Keratinocyte (primary cell): ENCODE results near the gene DHX58. TPM values are rescaled to one million over a fixed set of nuclear protein-coding genes. Genes with fewer than 3 reads are reported as not detected.
A peak's percentile ranks its signal among the peaks of the same experiment; 100 is the strongest.

Experiments used
- DNase-seq: peaks from one replicate; pipeline ENCODE4 v3.0.0-alpha.2; 2011; ENCODE audit warnings: low read depth, missing footprints, low spot score
- FAIRE-seq: peaks from 2 replicates; lab custom pipeline; 2011; peaks lifted over from hg19 to GRCh38; lab: Jason Lieb, UNC
- H2AFZ ChIP-seq: 2 replicates; pipeline ENCODE4 v1.6.0; 2012; ENCODE audit warnings: low read length, control low read depth, inconsistent platforms; ENCODE audit not compliant: control insufficient read depth
- H3K27ac ChIP-seq: 2 replicates; pipeline ENCODE4 v1.5.1; 2011; ENCODE audit warnings: low read length; ENCODE audit not compliant: control insufficient read depth, insufficient read depth
- H3K27me3 ChIP-seq: 3 replicates; pipeline ENCODE4 v1.6.0; 2011; ENCODE audit warnings: low read length; ENCODE audit not compliant: control insufficient read depth, insufficient read depth; ENCODE audit errors: extremely low read depth
- H3K36me3 ChIP-seq, 2 experiments: 2 replicates in 1 of 2; 3 replicates in 1 of 2; pipeline ENCODE4 v1.5.1; 2011; ENCODE audit warnings: low read length in 2 of 2, mild to moderate bottlenecking in 1 of 2; ENCODE audit not compliant: control insufficient read depth in 2 of 2, insufficient read depth in 2 of 2; ENCODE audit errors: extremely low read depth in 1 of 2
- H3K4me1 ChIP-seq: 3 replicates; pipeline ENCODE4 v1.5.1; 2011; ENCODE audit warnings: low read length; ENCODE audit not compliant: control insufficient read depth, insufficient read depth; ENCODE audit errors: extremely low read depth
- H3K4me2 ChIP-seq: 3 replicates; pipeline ENCODE4 v1.6.0; 2011; ENCODE audit warnings: low read depth, low read length; ENCODE audit not compliant: control insufficient read depth, insufficient read depth; ENCODE audit errors: extremely low read depth
- H3K4me3 ChIP-seq, 3 experiments: fragments of 200-600 bp in 1 of 3; sonication (generic) in 1 of 3; 2 replicates in 2 of 3; 3 replicates in 1 of 3; pipeline ENCODE4 v1.5.1; 2011 to 2016; ENCODE audit warnings: low read length in 3 of 3, mild to moderate bottlenecking in 3 of 3, control low read depth in 2 of 3, inconsistent platforms in 1 of 3, low read depth in 1 of 3, mixed read lengths in 1 of 3, mixed run types in 1 of 3, moderate library complexity in 1 of 3; ENCODE audit not compliant: control insufficient read depth in 2 of 3, insufficient read depth in 2 of 3; ENCODE audit errors: extremely low read depth in 1 of 3
- H3K79me2 ChIP-seq: 2 replicates; pipeline ENCODE4 v1.6.0; 2012; ENCODE audit warnings: low read length; ENCODE audit not compliant: control insufficient read depth, insufficient read depth
- H3K9ac ChIP-seq: 3 replicates; pipeline ENCODE4 v1.6.0; 2011; ENCODE audit warnings: low read length; ENCODE audit not compliant: control insufficient read depth, insufficient read depth; ENCODE audit errors: extremely low read depth
- H3K9me1 ChIP-seq: 3 replicates; pipeline ENCODE4 v1.6.0; 2011; ENCODE audit warnings: low read length; ENCODE audit not compliant: control insufficient read depth, insufficient read depth; ENCODE audit errors: extremely low read depth
- H3K9me3 ChIP-seq: 2 replicates; pipeline ENCODE4 v1.5.1; 2012; ENCODE audit warnings: low read depth, low read length; ENCODE audit not compliant: control insufficient read depth
- H4K20me1 ChIP-seq: 3 replicates; pipeline ENCODE4 v1.6.0; 2011; ENCODE audit warnings: low read length; ENCODE audit not compliant: control insufficient read depth, insufficient read depth; ENCODE audit errors: extremely low read depth
- EZH2 ChIP-seq: IDR thresholded peaks from one replicate; pipeline ENCODE4 v1.6.1; 2012; ENCODE audit warnings: inconsistent platforms, mild to moderate bottlenecking, low read length, moderate library complexity
- dilution Hi-C: fragments of 300-500 bp; cut with MboI; formaldehyde crosslinking; loops from one replicate; pipeline ENCODE4 v1.7.0; 2020; ENCODE audit warnings: low sequenced_read_pairs; ENCODE audit not compliant: extremely low pct_ligation_motif_present
- polyA plus RNA-seq, 5 experiments: library from polyadenylated mRNA; depleted of rRNA in 3 of 5; stranded (reverse) in 3 of 5; stranded (forward) in 1 of 5; unstranded in 1 of 5; fragments of >200 nt; gene quantifications; 1 replicate in 1 of 5; 2 replicates in 3 of 5; 3 replicates in 1 of 5; pipeline versions ENCODE4 v1.2.1 to v1.2.3, GENCODE V29; 2011 to 2012; ENCODE audit warnings: missing spikeins in 2 of 5, low read depth in 1 of 5, low replicate concordance in 1 of 5
- TF ChIP-seq, protein P1 (sequence below), 3 experiments: IDR thresholded peaks in 1 of 3; conservative IDR thresholded peaks in 1 of 3; optimal IDR thresholded peaks in 1 of 3; 2 replicates in 2 of 3; 3 replicates in 1 of 3; pipeline versions ENCODE3 to v1.5.1; 2011; ENCODE audit warnings: low read length in 3 of 3, mild to moderate bottlenecking in 3 of 3, moderate library complexity in 2 of 3, control low read depth in 1 of 3, inconsistent platforms in 1 of 3; ENCODE audit not compliant: insufficient read depth in 2 of 3; ENCODE audit errors: extremely low read depth in 1 of 3

The DHX58 gene
- polyA plus RNA-seq, 1 donor (not counting 4 experiments of a cell fraction or from before 2014, with no cell fraction given): 5.2 TPM

DNA sequence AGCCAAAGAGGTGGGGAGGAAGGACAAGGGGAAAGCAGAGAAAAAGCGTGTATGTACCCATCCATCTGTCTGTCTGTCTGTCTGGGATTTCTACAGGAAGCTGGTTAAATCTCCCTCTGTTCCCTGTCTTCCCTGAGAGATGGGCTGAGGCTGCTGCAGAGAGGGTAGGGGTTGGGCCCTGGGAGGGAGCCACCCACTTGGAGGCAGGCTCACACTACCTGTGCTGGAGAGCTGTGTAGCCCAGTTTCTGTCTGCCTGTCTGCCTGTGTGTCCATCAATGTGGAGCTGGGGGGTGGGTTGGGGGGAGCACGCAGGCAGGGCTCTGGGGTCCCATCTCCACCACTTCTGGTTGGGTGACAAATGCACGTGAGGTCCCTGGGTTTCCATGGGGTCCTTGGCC is 43.5 kb downstream of the DHX58 start:
- H3K79me2 ChIP-seq: no peaks in the 10 kb centered on the region
- H3K4me3 ChIP-seq: no peak overlapping the region
- no peak overlapping the region for H3K27ac ChIP-seq
- H3K4me2 ChIP-seq: no peak overlapping the region
- no peaks in the 10 kb centered on the region for H3K36me3 ChIP-seq
- no peaks in the 10 kb centered on the region for H3K9me3 ChIP-seq
- no peak overlapping the region for H3K9ac ChIP-seq
- DNase-seq (no peak), FAIRE-seq (no peak)
- TF ChIP-seq EZH2: no peak
- TF ChIP-seq, protein P1, sequence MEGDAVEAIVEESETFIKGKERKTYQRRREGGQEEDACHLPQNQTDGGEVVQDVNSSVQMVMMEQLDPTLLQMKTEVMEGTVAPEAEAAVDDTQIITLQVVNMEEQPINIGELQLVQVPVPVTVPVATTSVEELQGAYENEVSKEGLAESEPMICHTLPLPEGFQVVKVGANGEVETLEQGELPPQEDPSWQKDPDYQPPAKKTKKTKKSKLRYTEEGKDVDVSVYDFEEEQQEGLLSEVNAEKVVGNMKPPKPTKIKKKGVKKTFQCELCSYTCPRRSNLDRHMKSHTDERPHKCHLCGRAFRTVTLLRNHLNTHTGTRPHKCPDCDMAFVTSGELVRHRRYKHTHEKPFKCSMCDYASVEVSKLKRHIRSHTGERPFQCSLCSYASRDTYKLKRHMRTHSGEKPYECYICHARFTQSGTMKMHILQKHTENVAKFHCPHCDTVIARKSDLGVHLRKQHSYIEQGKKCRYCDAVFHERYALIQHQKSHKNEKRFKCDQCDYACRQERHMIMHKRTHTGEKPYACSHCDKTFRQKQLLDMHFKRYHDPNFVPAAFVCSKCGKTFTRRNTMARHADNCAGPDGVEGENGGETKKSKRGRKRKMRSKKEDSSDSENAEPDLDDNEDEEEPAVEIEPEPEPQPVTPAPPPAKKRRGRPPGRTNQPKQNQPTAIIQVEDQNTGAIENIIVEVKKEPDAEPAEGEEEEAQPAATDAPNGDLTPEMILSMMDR (optimal IDR thresholded peaks at IDR 0.05 in 1 of 3, IDR thresholded peaks at IDR 0.05 in 1 of 3, conservative IDR thresholded peaks at IDR 0.05 in 1 of 3; ENCODE audit: extremely low read depth in 1 of 3, insufficient read depth in 2 of 3, low read length in 3 of 3): no peak
- no peak overlapping the region for H2AFZ ChIP-seq
- no peaks in the 10 kb centered on the region for H4K20me1 ChIP-seq
- H3K27me3 ChIP-seq: peaks cover 36% of the 10 kb centered on the region
- dilution Hi-C loops: no loop called here
- no peaks in the 10 kb centered on the region for H3K9me1 ChIP-seq
- H3K4me1 ChIP-seq: peaks cover 5% of the 10 kb centered on the region

GRCh38 chr17:42067371-42068091 is 45.0 kb downstream of the DHX58 start:
- H3K9ac ChIP-seq: no peak overlapping the region
- H3K27ac ChIP-seq: no peak overlapping the region
- H2AFZ ChIP-seq: no peak overlapping the region
- no peak overlapping the region for H3K4me2 ChIP-seq
- FAIRE-seq (peak; percentile 29), DNase-seq (peak; percentile 9)
- H3K27me3 ChIP-seq: peaks cover 26% of the 10 kb centered on the region
- peaks cover 5% of the 10 kb centered on the region for H3K4me1 ChIP-seq
- H4K20me1 ChIP-seq: no peaks in the 10 kb centered on the region
- H3K9me3 ChIP-seq: no peaks in the 10 kb centered on the region
- no peaks in the 10 kb centered on the region for H3K9me1 ChIP-seq
- H3K36me3 ChIP-seq: no peaks in the 10 kb centered on the region
- TF ChIP-seq, protein P1 (optimal IDR thresholded peaks at IDR 0.05 in 1 of 3, IDR thresholded peaks at IDR 0.05 in 1 of 3, conservative IDR thresholded peaks at IDR 0.05 in 1 of 3; ENCODE audit: extremely low read depth in 1 of 3, insufficient read depth in 2 of 3, low read length in 3 of 3): peak; percentile 90 to 92 (median 91)
- no peak for TF ChIP-seq EZH2
- no peak overlapping the region for H3K4me3 ChIP-seq
- no peaks in the 10 kb centered on the region for H3K79me2 ChIP-seq
- dilution Hi-C loops: no loop called here
